ENCODE data around the gene CDKN2C.

- TF ChIP-seq REST (IDR thresholded peaks at IDR 0.05; ENCODE audit: low read depth) (no peak), MAX (IDR thresholded peaks at IDR 0.05) (no peak), RAD21 (IDR thresholded peaks at IDR 0.05; ENCODE audit: low read depth) (no peak), TEAD4 (IDR thresholded peaks at IDR 0.05) (no peak), TAF1 (IDR thresholded peaks at IDR 0.05; ENCODE audit: low read depth) (no peak), EGR1 (IDR thresholded peaks at IDR 0.05) (no peak), YY1 (IDR thresholded peaks at IDR 0.05; ENCODE audit: low read depth) (no peak), EP300 (IDR thresholded peaks at IDR 0.05; ENCODE audit: borderline replicate concordance) (no peak), CREB1 (IDR thresholded peaks at IDR 0.05; ENCODE audit: low read depth) (no peak), CEBPB (IDR thresholded peaks at IDR 0.05) (no peak)
Observed at GRCh38 chr1:50930965-50931737, 38.9 kb upstream of the CDKN2C start.

Measured in Ishikawa (cell line).